Nephron (organoid): ENCODE data around the gene PRKAG2.

Experiments used
- H3K27ac Mint-ChIP-seq, 3 experiments: 2 replicates each; pipeline ENCODE4 v1.8.0; 2020; ENCODE audit warnings: mixed read lengths in 3 of 3, mild to moderate bottlenecking in 2 of 3, moderate library complexity in 1 of 3
- H3K27me3 Mint-ChIP-seq: 2 replicates; pipeline ENCODE4 v1.8.0; 2021; ENCODE audit warnings: low read depth, mild to moderate bottlenecking, moderate library complexity, mixed read lengths
- H3K36me3 Mint-ChIP-seq: 2 replicates; pipeline ENCODE4 v1.8.0; 2020; ENCODE audit warnings: low read depth, mixed read lengths
- H3K4me1 Mint-ChIP-seq: 2 replicates; pipeline ENCODE4 v1.8.0; 2020; ENCODE audit warnings: mixed read lengths
- H3K4me3 Mint-ChIP-seq, 3 experiments: 2 replicates each; pipeline ENCODE4 v1.8.0; 2020; ENCODE audit warnings: mild to moderate bottlenecking in 3 of 3, mixed read lengths in 3 of 3, moderate library complexity in 2 of 3
- H3K9me3 Mint-ChIP-seq: 2 replicates; pipeline ENCODE4 v1.8.0; 2020; ENCODE audit warnings: mixed read lengths
- TF ChIP-seq, protein P1 (sequence below), 3 experiments: fragments of 200-600 bp; sonication (generic); IDR thresholded peaks; one replicate each; pipeline ENCODE4 v1.5.0; 2021; ENCODE audit warnings: antibody characterized with exemption in 3 of 3; ENCODE audit not compliant: unreplicated experiment in 3 of 3

PRKAG2 gene

DNA sequence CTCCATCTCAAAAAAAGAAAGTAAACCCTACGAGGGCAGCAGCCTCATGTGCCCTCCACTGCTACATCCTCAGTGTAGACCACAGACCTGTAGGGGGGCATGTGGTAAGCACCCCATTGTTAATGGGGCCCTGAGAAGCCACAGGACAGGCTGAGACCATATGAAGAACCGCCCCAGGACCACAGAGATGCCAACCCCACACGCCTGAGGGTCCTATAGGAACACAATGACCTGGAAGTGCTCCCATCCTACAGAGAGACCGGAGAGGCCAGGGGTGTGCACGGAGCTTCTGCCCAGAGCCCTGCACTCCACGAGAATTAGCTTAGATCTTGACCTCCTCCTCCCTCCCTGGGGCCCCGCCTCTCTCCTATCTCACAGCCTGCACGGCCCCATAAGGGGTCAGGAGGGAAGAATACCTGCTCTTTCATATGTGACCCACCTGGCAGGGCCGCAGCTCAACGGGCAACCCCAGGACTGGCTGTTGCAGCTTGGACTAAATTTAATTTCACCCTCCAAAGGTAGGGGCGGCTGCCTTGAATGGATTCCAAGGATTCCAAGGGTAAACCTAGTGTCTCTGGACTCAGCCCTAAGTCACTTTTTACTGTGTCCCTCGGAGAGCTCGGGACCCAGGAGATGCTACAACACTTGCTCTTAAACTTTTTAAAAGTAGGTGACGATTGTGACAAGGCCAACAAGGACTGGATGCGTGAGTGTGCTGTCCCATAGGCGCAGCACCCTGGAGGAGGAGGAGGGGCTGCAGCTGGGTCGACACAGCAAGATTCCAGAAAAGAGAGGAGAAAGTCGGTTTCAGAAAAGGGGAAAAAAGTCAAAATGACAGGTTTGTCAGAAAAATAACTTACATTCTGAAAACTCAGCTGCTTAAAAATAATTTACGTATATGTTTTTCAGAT is 24.2 kb downstream of the PRKAG2 start:
- Mint-ChIP-seq H3K4me3 (no peak overlapping the region), H3K36me3 (no peaks in the 10 kb centered on the region), H3K27ac (no peak overlapping the region), H3K4me1 (no peaks in the 10 kb centered on the region), H3K9me3 (no peaks in the 10 kb centered on the region), H3K27me3 (peaks cover 26% of the 10 kb centered on the region)
- TF ChIP-seq, protein P1, sequence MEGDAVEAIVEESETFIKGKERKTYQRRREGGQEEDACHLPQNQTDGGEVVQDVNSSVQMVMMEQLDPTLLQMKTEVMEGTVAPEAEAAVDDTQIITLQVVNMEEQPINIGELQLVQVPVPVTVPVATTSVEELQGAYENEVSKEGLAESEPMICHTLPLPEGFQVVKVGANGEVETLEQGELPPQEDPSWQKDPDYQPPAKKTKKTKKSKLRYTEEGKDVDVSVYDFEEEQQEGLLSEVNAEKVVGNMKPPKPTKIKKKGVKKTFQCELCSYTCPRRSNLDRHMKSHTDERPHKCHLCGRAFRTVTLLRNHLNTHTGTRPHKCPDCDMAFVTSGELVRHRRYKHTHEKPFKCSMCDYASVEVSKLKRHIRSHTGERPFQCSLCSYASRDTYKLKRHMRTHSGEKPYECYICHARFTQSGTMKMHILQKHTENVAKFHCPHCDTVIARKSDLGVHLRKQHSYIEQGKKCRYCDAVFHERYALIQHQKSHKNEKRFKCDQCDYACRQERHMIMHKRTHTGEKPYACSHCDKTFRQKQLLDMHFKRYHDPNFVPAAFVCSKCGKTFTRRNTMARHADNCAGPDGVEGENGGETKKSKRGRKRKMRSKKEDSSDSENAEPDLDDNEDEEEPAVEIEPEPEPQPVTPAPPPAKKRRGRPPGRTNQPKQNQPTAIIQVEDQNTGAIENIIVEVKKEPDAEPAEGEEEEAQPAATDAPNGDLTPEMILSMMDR (IDR thresholded peaks at IDR 0.05; ENCODE audit: unreplicated experiment in 3 of 3): no peak

DNA sequence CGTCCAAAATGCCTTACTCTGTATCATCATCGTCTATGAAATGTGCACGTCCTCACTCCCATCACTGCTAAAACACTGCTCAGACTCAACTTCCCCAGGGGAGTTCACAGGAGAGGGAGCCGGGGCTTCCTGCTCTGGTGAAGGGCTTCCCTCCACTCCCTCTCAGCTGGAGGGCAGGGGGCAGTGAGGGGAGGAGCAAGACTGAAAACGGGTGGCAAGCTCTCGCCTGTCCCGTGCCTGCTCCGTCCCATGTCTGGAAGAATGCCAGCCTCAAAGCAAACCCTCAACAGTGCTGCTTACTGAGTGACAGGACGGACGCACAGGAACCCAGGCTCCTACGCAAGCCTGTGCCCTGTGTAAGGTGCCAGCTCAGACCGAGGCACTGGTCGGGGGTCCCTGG is 25.1 kb downstream of the PRKAG2 start:
- peaks cover 23% of the 10 kb centered on the region for H3K27me3 Mint-ChIP-seq
- H3K9me3 Mint-ChIP-seq: no peaks in the 10 kb centered on the region
- no peaks in the 10 kb centered on the region for H3K4me1 Mint-ChIP-seq
- H3K27ac Mint-ChIP-seq: no peak overlapping the region
- H3K36me3 Mint-ChIP-seq: no peaks in the 10 kb centered on the region
- TF ChIP-seq, protein P1 (IDR thresholded peaks at IDR 0.05; ENCODE audit: unreplicated experiment in 3 of 3): no peak
- no peak overlapping the region for H3K4me3 Mint-ChIP-seq

DNA sequence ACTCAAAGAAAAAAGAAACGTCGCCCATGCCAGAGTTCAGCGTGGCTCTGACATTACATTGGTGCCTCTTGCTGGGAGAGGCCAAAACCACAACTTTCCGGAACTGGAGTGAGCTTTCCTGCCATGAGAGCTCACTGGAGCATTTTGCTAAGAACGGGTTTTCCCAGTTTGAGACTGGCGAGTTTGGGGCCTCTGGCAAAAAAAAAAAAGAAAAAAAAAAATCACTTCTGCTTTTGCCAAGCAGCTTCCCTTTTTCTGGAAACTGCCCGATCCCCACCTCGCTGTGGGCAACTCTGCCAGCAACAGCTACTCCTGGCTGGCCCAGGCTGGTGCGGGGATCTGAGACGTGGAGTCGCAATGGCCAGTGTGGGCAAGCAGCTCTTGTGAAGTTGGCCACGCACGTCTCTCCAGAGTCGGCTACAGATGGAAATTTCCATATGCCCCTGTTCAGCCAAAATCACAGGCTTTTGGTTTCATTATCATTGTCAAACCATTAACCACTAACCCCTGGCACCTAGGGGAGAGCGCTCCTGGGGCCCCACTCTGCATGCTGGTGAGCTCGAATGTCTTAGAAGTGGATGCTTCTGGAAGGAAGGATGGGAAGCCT is 25.7 kb downstream of the PRKAG2 start:
- Mint-ChIP-seq H3K9me3 (no peaks in the 10 kb centered on the region), H3K27ac (no peak overlapping the region), H3K27me3 (peaks cover 19% of the 10 kb centered on the region), H3K4me3 (no peak overlapping the region), H3K36me3 (no peaks in the 10 kb centered on the region), H3K4me1 (no peaks in the 10 kb centered on the region)
- TF ChIP-seq, protein P1 (IDR thresholded peaks at IDR 0.05; ENCODE audit: unreplicated experiment in 3 of 3): no peak

DNA sequence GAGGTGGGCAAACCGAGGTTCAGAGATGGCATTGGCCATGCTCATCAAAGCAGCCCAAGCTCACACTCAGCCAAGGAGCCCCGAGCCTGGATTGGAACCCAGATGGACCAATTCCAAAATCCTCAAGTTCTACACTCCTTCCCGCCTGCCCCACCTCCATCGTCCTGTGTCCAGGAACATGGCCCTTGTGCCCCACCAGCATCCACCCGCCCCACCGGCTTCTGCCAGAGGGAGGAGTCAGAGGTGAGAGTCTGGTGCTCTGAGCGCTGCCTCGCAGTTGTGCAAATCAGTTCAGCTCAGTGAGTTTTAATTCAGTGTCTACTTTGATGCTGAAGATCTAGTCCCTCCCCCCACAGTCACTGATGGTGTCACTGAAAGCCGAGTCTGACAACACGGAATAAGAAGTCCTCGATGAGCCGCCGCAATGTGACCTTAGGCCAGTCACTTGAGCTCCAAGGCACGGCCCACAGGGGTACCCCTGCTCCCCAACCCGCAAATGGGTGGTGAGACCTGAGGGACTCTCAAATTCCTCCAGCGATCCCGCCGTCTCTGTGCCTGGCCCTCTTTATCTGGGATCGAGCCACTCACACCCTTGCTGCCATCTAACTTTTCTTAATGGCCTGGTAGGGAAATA is 26.3 kb downstream of the PRKAG2 start:
- Mint-ChIP-seq H3K9me3 (no peaks in the 10 kb centered on the region), H3K4me1 (no peaks in the 10 kb centered on the region), H3K36me3 (no peaks in the 10 kb centered on the region), H3K27me3 (peaks cover 23% of the 10 kb centered on the region), H3K4me3 (no peak overlapping the region), H3K27ac (no peak overlapping the region)
- TF ChIP-seq, protein P1 (IDR thresholded peaks at IDR 0.05; ENCODE audit: unreplicated experiment in 3 of 3): no peak

DNA sequence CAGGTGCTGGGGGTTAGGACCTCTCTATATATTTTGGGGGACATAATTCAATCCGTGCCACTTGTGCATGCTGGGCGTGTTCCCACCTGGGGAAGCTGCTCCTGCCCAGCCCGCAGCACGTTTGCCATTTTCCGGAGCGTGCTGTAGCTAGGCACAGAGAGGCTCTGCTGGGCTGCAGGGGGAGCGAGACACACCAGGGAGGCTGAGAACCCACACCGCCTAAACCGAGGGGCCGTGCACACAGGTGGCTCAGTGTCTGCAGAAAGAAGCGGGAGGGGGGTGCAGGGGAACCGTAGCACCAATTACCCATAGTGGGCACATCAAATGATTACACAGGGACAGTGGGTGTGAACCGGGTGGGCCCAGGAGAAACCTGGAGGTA is 27.0 kb downstream of the PRKAG2 start:
- no peak overlapping the region for H3K4me3 Mint-ChIP-seq
- TF ChIP-seq, protein P1 (IDR thresholded peaks at IDR 0.05; ENCODE audit: unreplicated experiment in 3 of 3): no peak
- no peaks in the 10 kb centered on the region for H3K9me3 Mint-ChIP-seq
- H3K36me3 Mint-ChIP-seq: no peaks in the 10 kb centered on the region
- peaks cover 24% of the 10 kb centered on the region for H3K27me3 Mint-ChIP-seq
- no peak overlapping the region for H3K27ac Mint-ChIP-seq
- H3K4me1 Mint-ChIP-seq: no peaks in the 10 kb centered on the region
